ENCODE results near the gene SEMA5A. TPM values are rescaled to one million over a fixed set of nuclear protein-coding genes. Genes with fewer than 3 reads are reported as not detected.

SEMA5A gene
- total and polyA plus RNA-seq, 2 of the 13 experiments (the other 11 are each of a cell fraction or from before 2014, with no cell fraction given) = 0.01 TPM; not detected in 1

- TF ChIP-seq POGK (CRISPR knock-in tag; conservative IDR thresholded peaks at IDR 0.05) (no peak), ATF2 (CRISPR knock-in tag; IDR thresholded peaks at IDR 0.05) (no peak), CEBPB (IDR thresholded peaks at IDR 0.05; ENCODE audit: borderline replicate concordance, low read depth, low read length) (no peak), HES4 (CRISPR knock-in tag; IDR thresholded peaks at IDR 0.05; ENCODE audit: borderline replicate concordance) (no peak), ZNF782 (CRISPR knock-in tag; IDR thresholded peaks at IDR 0.05; ENCODE audit: borderline replicate concordance) (no peak), ZBTB7B (CRISPR knock-in tag; IDR thresholded peaks at IDR 0.05) (no peak), IKZF4 (CRISPR knock-in tag; IDR thresholded peaks at IDR 0.05; ENCODE audit: borderline replicate concordance, low read depth, not compliant biosample characterization) (no peak)
- TF ChIP-seq, protein P1, sequence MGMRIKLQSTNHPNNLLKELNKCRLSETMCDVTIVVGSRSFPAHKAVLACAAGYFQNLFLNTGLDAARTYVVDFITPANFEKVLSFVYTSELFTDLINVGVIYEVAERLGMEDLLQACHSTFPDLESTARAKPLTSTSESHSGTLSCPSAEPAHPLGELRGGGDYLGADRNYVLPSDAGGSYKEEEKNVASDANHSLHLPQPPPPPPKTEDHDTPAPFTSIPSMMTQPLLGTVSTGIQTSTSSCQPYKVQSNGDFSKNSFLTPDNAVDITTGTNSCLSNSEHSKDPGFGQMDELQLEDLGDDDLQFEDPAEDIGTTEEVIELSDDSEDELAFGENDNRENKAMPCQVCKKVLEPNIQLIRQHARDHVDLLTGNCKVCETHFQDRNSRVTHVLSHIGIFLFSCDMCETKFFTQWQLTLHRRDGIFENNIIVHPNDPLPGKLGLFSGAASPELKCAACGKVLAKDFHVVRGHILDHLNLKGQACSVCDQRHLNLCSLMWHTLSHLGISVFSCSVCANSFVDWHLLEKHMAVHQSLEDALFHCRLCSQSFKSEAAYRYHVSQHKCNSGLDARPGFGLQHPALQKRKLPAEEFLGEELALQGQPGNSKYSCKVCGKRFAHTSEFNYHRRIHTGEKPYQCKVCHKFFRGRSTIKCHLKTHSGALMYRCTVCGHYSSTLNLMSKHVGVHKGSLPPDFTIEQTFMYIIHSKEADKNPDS (CRISPR knock-in tag; IDR thresholded peaks at IDR 0.05) = no peak
Observed at GRCh38 chr5:9498541-9499497, 47.1 kb downstream of the SEMA5A start (continued).
